Esophagus squamous epithelium (tissue), 4 donors: ENCODE data around the gene HEYL.

Source experiments
- CTCF ChIP-seq, 6 experiments: fragments of 450-650 bp in 4 of 6; fragments of 200-600 bp in 2 of 6; sonication (generic) in 2 of 6; IDR thresholded peaks; one replicate each; pipeline ENCODE4 v1.5.1; 2016 to 2019; ENCODE audit warnings: antibody characterized with exemption in 6 of 6, mild to moderate bottlenecking in 4 of 6, moderate library complexity in 4 of 6
- POLR2A ChIP-seq, 4 donors: fragments of 450-650 bp; IDR thresholded peaks; one replicate each; pipeline ENCODE4 v1.6.1; 2017; ENCODE audit warnings: antibody characterized with exemption in 4 of 4, mild to moderate bottlenecking in 4 of 4, moderate library complexity in 3 of 4

GRCh38 chr1:39681294-39681693 is 41.9 kb upstream of the HEYL start:
- TF ChIP-seq POLR2A (IDR thresholded peaks at IDR 0.05) (no peak), CTCF (IDR thresholded peaks at IDR 0.05) (no peak)
